HepG2 (cell line): ENCODE measurements around the gene DZIP1L. TPM values are rescaled to one million over a fixed set of nuclear protein-coding genes. Genes with fewer than 3 reads are reported as not detected.
A peak's percentile ranks its signal among the peaks of the same experiment; 100 is the strongest.

ENCODE experiments used
- CREB3 ChIP-seq: sonication (generic); formaldehyde crosslinking; IDR thresholded peaks from 2 replicates; pipeline ENCODE4 v1.5.0; 2020; ENCODE audit warnings: missing genetic modification reagents
- DDIT3 ChIP-seq: sonication (generic); formaldehyde crosslinking; IDR thresholded peaks from 2 replicates; pipeline ENCODE4 v1.4.0; 2020; ENCODE audit warnings: mild to moderate bottlenecking, missing genetic modification reagents
- FOXC1 ChIP-seq: sonication (generic); formaldehyde crosslinking; IDR thresholded peaks from 2 replicates; pipeline ENCODE4 v1.8.0; 2022; ENCODE audit warnings: mild to moderate bottlenecking, missing genetic modification reagents, borderline replicate concordance
- HNRNPL ChIP-seq: fragments of 200-400 bp; formaldehyde crosslinking; IDR thresholded peaks from 2 replicates; pipeline ENCODE4 v1.6.1; 2017; ENCODE audit warnings: mild to moderate bottlenecking, low read depth, low read length
- HNRNPLL ChIP-seq: fragments of 200-400 bp; formaldehyde crosslinking; IDR thresholded peaks from 2 replicates; pipeline ENCODE4 v1.6.1; 2017; ENCODE audit warnings: mild to moderate bottlenecking, low read depth, low read length; ENCODE audit not compliant: poor library complexity, severe bottlenecking
- NFKBIZ ChIP-seq: IDR thresholded peaks from 2 replicates; pipeline ENCODE4 v1.6.1; 2018; ENCODE audit warnings: missing genetic modification reagents, missing compliant biosample characterization
- SRY ChIP-seq: sonication (generic); formaldehyde crosslinking; IDR thresholded peaks from 2 replicates; pipeline ENCODE4 v1.8.0; 2022; ENCODE audit warnings: mild to moderate bottlenecking, missing genetic modification reagents
- ZNF101 ChIP-seq: sonication (generic); formaldehyde crosslinking; IDR thresholded peaks from 2 replicates; pipeline ENCODE4 v1.4.0; 2020; ENCODE audit warnings: mild to moderate bottlenecking, low read depth, missing genetic modification reagents, borderline replicate concordance
- ZNF414 ChIP-seq: sonication (generic); formaldehyde crosslinking; IDR thresholded peaks from 2 replicates; pipeline ENCODE4 v1.5.0; 2020; ENCODE audit warnings: missing genetic modification reagents
- ZNF598 ChIP-seq: sonication (generic); formaldehyde crosslinking; IDR thresholded peaks from 2 replicates; pipeline ENCODE4 v1.5.1; 2020; ENCODE audit warnings: mild to moderate bottlenecking, missing genetic modification reagents, borderline replicate concordance
- ZNF780A ChIP-seq: sonication (generic); formaldehyde crosslinking; IDR thresholded peaks from 2 replicates; pipeline ENCODE4 v1.8.0; 2022; ENCODE audit warnings: mild to moderate bottlenecking, missing genetic modification reagents, moderate library complexity
- ZNF891 ChIP-seq: sonication (generic); formaldehyde crosslinking; IDR thresholded peaks from 2 replicates; pipeline ENCODE4 v1.5.0; 2020; ENCODE audit warnings: mild to moderate bottlenecking, missing genetic modification reagents
- ZSCAN25 ChIP-seq: sonication (generic); formaldehyde crosslinking; IDR thresholded peaks from 2 replicates; pipeline ENCODE4 v1.8.0; 2022; ENCODE audit warnings: mild to moderate bottlenecking, missing genetic modification reagents
- polyA plus RNA-seq, 8 experiments: library from polyadenylated mRNA; depleted of rRNA in 3 of 8; stranded (reverse) in 7 of 8; unstranded in 1 of 8; fragments of >200 nt; fragmentation: Illumina TruSeq in 4 of 8; extraction: Trizol in 4 of 8; gene quantifications; 2 replicates each; pipeline versions ENCODE4 v1.2.1 to v1.2.3, GENCODE V29; 2011 to 2016; ENCODE audit warnings: low read depth in 4 of 8, missing spikeins in 1 of 8, mixed read lengths in 1 of 8; ENCODE audit not compliant: insufficient read depth in 1 of 8
- total RNA-seq, 5 experiments: library from RNA; depleted of rRNA; stranded (reverse); fragments of >200 nt; fragmentation: Illumina TruSeq; extraction: Trizol; gene quantifications; 2 replicates each; pipeline ENCODE4 v1.2.3, GENCODE V29; 2016; ENCODE audit warnings: low read depth in 1 of 5
- TF ChIP-seq, protein P1 (sequence below): sonication (generic); formaldehyde crosslinking; IDR thresholded peaks from 2 replicates; pipeline ENCODE4 v1.5.1; 2020; ENCODE audit warnings: mild to moderate bottlenecking, missing genetic modification reagents, moderate library complexity
- TF ChIP-seq, protein P2 (sequence below): sonication (generic); formaldehyde crosslinking; IDR thresholded peaks from 2 replicates; pipeline ENCODE4 v1.4.0; 2020; ENCODE audit warnings: missing genetic modification reagents
- TF ChIP-seq, protein P3 (sequence below): sonication (generic); formaldehyde crosslinking; IDR thresholded peaks from 2 replicates; pipeline ENCODE4 v1.5.1; 2020; ENCODE audit warnings: missing genetic modification reagents, mild to moderate bottlenecking, borderline replicate concordance

The DZIP1L gene
- total and polyA plus RNA-seq, 2 of the 13 experiments (the other 11 are each of a cell fraction or from before 2014, with no cell fraction given): 0.90 to 1.2 TPM

DNA sequence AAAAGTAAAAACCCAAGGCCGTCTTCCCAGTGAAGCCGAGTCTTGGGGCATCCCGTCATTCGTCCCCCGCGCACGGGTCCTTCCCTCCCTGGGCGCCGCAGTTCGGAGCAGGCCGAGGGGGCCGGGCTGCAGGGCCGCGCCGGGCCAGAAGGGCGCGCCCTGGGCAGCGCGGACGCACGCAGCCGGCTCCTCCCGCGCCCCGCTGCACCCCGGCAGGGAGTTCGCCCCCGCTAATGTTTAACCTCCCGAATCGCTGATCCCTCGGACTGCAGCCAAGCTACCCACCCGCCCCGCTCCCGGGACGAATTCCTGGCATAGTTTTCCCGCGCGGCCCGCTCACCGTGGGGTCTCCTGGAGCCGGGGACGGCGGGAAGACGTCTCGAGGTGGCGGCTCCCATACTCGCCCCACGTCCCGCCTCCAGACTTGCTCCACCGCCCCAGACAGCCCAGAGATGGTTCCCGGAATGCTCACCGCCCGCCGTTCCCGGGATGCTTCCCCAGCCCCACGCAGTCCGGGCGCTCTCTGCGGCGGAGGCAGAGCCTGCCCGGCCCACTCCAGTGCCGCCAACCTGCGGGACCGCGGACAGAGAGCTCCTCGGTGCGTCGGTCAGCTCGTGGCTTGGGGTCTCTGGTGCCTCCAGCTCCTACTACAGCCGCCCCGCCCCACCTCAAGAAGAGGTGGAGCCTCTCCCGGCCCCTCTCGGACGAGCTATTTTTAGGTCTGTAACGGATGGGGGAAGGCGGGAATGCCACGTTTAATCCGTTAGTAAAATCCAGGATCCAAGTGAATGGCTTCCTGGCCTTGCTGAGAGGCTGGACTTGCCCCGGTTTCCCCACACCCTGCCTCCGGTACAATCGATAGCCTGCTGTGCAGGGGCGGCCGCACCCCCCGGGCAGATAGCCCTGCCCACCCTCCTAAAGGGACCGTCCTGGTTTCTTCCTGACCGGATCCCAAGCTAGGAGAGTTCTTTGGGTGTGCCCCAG is at the start of gene DZIP1L (continued):
- TF ChIP-seq ZNF101 (CRISPR knock-in tag) (0 out of 2 replicates have a peak, but pooled peaks have one; percentile 22), ZNF414 (CRISPR knock-in tag) (0 out of 2 replicates have a peak, but pooled peaks have one; percentile 9), NFKBIZ (no peak), DDIT3 (no peak), FOXC1 (no peak; the same call in 1 of the 2 replicates), ZNF891 (CRISPR knock-in tag) (peak; percentile 43; the same call in 1 of the 2 replicates), ZNF780A (CRISPR knock-in tag) (0 out of 2 replicates have a peak, but pooled peaks have one; percentile 45), HNRNPL (no peak), ZNF598 (CRISPR knock-in tag) (0 out of 2 replicates have a peak, but pooled peaks have one; percentile 31), ZSCAN25 (CRISPR knock-in tag) (0 out of 2 replicates have a peak, but pooled peaks have one; percentile 11), HNRNPLL (peak; percentile 63), CREB3 (CRISPR knock-in tag) (peak; percentile 65; the same call in 1 of the 2 replicates), SRY (CRISPR knock-in tag) (0 out of 2 replicates have a peak, but pooled peaks have one; percentile 55)
- TF ChIP-seq, protein P1, sequence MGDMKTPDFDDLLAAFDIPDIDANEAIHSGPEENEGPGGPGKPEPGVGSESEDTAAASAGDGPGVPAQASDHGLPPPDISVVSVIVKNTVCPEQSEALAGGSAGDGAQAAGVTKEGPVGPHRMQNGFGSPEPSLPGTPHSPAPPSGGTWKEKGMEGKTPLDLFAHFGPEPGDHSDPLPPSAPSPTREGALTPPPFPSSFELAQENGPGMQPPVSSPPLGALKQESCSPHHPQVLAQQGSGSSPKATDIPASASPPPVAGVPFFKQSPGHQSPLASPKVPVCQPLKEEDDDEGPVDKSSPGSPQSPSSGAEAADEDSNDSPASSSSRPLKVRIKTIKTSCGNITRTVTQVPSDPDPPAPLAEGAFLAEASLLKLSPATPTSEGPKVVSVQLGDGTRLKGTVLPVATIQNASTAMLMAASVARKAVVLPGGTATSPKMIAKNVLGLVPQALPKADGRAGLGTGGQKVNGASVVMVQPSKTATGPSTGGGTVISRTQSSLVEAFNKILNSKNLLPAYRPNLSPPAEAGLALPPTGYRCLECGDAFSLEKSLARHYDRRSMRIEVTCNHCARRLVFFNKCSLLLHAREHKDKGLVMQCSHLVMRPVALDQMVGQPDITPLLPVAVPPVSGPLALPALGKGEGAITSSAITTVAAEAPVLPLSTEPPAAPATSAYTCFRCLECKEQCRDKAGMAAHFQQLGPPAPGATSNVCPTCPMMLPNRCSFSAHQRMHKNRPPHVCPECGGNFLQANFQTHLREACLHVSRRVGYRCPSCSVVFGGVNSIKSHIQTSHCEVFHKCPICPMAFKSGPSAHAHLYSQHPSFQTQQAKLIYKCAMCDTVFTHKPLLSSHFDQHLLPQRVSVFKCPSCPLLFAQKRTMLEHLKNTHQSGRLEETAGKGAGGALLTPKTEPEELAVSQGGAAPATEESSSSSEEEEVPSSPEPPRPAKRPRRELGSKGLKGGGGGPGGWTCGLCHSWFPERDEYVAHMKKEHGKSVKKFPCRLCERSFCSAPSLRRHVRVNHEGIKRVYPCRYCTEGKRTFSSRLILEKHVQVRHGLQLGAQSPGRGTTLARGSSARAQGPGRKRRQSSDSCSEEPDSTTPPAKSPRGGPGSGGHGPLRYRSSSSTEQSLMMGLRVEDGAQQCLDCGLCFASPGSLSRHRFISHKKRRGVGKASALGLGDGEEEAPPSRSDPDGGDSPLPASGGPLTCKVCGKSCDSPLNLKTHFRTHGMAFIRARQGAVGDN (CRISPR knock-in tag): peak; percentile 77
- TF ChIP-seq, protein P2, sequence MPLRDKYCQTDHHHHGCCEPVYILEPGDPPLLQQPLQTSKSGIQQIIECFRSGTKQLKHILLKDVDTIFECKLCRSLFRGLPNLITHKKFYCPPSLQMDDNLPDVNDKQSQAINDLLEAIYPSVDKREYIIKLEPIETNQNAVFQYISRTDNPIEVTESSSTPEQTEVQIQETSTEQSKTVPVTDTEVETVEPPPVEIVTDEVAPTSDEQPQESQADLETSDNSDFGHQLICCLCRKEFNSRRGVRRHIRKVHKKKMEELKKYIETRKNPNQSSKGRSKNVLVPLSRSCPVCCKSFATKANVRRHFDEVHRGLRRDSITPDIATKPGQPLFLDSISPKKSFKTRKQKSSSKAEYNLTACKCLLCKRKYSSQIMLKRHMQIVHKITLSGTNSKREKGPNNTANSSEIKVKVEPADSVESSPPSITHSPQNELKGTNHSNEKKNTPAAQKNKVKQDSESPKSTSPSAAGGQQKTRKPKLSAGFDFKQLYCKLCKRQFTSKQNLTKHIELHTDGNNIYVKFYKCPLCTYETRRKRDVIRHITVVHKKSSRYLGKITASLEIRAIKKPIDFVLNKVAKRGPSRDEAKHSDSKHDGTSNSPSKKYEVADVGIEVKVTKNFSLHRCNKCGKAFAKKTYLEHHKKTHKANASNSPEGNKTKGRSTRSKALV: peak; percentile 58; the same call in 1 of the 2 replicates
- TF ChIP-seq, protein P3, sequence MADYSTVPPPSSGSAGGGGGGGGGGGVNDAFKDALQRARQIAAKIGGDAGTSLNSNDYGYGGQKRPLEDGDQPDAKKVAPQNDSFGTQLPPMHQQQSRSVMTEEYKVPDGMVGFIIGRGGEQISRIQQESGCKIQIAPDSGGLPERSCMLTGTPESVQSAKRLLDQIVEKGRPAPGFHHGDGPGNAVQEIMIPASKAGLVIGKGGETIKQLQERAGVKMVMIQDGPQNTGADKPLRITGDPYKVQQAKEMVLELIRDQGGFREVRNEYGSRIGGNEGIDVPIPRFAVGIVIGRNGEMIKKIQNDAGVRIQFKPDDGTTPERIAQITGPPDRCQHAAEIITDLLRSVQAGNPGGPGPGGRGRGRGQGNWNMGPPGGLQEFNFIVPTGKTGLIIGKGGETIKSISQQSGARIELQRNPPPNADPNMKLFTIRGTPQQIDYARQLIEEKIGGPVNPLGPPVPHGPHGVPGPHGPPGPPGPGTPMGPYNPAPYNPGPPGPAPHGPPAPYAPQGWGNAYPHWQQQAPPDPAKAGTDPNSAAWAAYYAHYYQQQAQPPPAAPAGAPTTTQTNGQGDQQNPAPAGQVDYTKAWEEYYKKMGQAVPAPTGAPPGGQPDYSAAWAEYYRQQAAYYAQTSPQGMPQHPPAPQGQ (CRISPR knock-in tag): no peak
